D721Med (cell line): Measurements from ENCODE around the gene YPEL5.

Source experiments
- DNase-seq: peaks from one replicate; pipeline ENCODE4 v3.0.0; 2011; ENCODE audit warnings: low spot score; ENCODE audit not compliant: insufficient read length
- FAIRE-seq: peaks from 2 replicates; lab custom pipeline; 2011; peaks lifted over from hg19 to GRCh38; lab: Jason Lieb, UNC
- TF ChIP-seq, protein P1 (sequence below): IDR thresholded peaks from 2 replicates; pipeline ENCODE4 v1.5.1; 2012; ENCODE audit warnings: mild to moderate bottlenecking, control low read depth; ENCODE audit not compliant: insufficient read depth; ENCODE audit errors: missing control alignments

The YPEL5 gene

DNA sequence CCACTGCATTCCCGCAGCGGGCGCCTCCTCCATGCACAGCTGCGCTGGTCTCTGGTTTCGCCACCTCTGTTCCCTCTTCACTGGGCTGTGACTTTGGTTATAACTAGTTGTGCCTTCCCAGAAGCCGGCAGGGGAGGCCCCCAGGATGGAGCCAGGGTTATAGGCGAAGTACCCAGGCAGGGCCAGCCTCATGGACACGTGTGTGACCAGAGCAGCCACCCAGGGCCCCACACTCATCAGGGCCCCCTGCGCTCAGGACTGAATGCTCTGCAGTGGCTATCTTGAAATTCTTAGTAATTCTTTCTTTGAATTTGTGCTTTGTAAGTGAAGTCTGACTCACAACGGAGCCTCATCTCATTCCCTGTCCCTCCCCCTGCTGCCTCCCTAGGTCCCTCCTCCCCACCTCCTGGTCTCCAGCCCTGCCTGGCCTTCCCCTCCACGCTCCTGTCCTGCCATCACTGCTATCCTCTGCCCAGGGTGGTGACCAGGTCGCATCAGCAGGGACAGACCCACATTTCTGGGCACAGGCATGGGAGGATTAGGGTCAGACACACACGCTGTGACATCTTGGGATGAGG lies 46.4 kb downstream of the YPEL5 start:
- DNase-seq (no peak), FAIRE-seq (no peak)

DNA sequence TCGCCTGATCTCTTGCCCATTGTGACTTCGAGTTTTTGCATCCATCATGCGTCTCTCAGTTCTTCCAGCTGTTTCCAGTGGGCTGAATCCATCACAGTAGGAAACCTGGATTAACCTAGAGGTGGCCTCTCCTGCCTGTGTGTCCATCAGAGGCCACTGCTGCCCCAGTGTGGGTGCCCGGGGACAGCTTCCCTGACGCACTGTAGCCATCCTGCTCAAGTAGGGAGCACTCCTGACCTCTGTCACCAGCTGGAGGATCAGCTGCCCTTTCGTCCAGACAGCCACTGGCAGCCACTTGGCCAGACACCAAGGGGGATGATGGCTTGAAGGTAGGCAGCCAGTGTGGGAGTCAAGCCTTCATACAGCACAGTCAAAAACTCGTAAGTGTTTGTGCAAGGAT lies 47.6 kb downstream of the YPEL5 start:
- DNase-seq, result no peak
- TF ChIP-seq, protein P1, sequence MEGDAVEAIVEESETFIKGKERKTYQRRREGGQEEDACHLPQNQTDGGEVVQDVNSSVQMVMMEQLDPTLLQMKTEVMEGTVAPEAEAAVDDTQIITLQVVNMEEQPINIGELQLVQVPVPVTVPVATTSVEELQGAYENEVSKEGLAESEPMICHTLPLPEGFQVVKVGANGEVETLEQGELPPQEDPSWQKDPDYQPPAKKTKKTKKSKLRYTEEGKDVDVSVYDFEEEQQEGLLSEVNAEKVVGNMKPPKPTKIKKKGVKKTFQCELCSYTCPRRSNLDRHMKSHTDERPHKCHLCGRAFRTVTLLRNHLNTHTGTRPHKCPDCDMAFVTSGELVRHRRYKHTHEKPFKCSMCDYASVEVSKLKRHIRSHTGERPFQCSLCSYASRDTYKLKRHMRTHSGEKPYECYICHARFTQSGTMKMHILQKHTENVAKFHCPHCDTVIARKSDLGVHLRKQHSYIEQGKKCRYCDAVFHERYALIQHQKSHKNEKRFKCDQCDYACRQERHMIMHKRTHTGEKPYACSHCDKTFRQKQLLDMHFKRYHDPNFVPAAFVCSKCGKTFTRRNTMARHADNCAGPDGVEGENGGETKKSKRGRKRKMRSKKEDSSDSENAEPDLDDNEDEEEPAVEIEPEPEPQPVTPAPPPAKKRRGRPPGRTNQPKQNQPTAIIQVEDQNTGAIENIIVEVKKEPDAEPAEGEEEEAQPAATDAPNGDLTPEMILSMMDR, result no peak
- no peak for FAIRE-seq

More for the DNA sequence above, 46.4 kb downstream of the YPEL5 start:
- TF ChIP-seq, protein P1, result no peak

DNA sequence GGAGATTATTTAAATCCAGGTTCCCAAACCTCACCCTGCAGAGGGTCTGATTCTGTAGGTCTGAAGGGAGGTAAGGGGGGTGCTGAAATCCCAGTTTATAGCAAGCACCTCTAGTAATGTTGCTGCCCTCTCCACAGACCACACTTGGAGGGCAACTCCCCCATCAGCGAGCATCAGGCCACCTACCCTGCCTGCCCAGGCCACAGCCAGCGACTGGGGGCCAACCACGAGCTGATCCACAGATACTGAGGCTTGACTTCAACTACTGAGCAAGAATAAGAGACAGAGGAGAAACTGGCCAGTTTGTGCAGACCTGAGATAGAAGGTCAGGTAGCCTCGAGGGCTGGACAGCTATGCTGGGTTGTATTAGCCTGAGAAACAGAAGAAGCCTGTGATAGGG lies 48.2 kb downstream of the YPEL5 start:
- DNase-seq (no peak), FAIRE-seq (no peak)
- TF ChIP-seq, protein P1, result no peak

DNA sequence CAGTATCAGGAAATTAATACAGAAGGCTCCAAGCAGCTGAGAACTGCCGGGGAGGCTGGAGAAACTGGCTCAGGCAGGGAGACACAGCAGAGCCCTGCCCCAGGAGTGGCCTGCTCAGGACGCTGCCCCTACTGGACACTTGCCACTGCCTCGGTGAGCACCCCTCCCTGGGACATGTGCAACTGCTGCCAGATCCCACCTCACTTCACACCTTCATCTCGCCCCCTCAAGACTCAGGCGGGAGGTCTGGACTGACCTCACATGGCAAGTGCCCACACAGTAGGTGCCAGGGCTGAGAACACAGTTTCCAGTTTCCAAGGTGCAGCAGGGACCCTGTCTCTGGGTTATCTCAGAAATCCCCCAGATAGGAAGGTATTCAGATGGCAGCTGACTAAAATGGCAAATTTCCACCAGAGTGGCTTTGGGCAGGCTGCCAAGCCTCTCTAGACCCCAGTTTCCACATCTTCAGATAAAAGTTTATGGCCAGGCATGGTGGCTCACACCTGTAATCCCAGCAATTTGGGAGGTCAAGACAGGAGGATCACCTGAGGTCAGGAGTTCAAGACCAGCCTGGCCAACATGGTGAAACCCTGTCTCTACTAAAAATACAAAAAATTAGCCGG lies 50.9 kb downstream of the YPEL5 start:
- TF ChIP-seq, protein P1, result no peak
- no peak for FAIRE-seq
- no peak for DNase-seq

DNA sequence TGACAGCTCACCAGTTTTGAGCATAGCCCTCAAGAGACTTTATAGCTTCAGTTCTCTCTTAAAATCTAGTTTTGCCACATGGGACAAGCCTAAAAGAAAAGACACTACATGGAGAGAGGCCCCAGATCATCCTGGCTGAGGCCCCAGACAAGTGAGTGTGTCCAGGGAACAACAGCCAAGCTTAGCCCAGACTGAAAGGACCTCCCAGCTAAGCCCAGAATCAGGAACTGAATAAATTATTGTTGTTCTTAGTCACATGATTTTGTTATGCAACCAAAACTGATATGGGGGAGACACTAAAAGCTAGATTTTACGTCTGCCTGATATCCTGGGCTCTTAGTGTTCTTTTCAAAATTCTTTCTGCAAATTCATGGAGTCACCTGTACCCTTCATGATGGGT lies 55.2 kb downstream of the YPEL5 start:
- TF ChIP-seq, protein P1, result no peak
- DNase-seq, result no peak
- FAIRE-seq, result no peak

DNA sequence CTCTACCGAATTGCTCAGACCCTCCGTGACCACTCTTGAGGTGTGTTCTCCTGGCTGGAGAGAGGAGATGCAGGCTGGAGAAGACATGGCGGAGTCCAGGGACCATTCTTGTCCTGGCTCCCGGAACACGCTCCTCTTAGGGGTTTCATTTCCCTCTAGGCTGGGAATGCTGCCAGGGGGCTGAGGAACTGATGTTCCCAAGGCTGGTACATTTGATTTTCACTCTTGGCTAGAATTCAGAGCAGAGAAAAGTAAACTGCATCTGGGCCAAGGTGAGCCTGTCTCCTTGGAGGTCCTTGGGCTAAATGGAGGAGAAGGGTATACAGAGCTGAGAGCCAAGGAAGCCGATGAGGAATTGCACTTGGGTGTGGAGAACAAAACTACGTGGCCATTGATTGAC lies 56.3 kb downstream of the YPEL5 start:
- DNase-seq (no peak), FAIRE-seq (no peak)
- TF ChIP-seq, protein P1, result no peak

DNA sequence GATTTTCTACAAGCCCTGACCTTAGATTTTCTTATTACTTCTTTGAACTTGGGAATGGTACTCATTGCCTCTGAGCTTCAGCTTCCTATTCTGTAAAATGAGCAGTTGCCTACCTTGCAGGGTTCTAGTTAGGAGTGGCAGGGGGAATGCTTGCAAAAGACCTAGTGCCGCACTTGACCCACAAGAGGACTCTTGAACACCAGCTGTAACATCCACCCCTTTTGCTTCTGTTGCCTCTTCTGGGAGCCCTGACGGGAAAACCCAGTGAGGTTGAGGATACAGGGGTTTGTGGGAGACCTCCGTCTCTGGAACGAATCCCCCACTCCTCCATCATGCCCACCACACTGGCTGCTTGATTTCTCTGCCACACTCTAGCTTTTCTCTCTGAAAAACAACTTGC lies 57.5 kb downstream of the YPEL5 start:
- TF ChIP-seq, protein P1, result no peak
- FAIRE-seq, result no peak

More for the DNA sequence above, 57.5 kb downstream of the YPEL5 start:
- DNase-seq, result no peak
